Hematopoietic multipotent progenitor cell treated with erythropoietin and hydrocortisone succinate and interleukin-3 and kit ligand, for 8 days (in vitro differentiated cells): Measurements from ENCODE around the gene F13A1.

Experiments
- DNase-seq: peaks from one replicate; pipeline ENCODE4 v3.0.0-alpha.2; 2015

The F13A1 gene

DNA sequence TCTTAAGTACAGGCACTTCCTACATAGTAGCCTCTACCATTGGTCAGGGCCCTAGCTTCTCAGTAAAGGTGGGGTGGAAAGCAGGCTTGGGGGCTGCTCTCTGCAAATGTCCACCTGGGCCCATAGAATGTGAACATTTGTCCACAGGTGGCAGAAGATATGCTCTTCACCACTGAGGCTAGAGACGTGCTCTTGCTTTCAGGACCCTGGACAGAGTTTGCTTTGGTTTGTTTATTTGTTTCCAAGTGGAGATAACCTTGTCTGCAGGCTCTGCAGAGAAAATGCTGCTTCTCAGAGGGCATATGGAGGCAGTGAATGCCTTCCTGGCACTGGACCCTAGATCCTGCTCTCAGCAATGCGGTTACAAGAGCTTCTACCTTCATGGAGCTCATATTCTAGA, 129.0 kb downstream of the F13A1 start:
- peak; percentile 23 for DNase-seq

DNA sequence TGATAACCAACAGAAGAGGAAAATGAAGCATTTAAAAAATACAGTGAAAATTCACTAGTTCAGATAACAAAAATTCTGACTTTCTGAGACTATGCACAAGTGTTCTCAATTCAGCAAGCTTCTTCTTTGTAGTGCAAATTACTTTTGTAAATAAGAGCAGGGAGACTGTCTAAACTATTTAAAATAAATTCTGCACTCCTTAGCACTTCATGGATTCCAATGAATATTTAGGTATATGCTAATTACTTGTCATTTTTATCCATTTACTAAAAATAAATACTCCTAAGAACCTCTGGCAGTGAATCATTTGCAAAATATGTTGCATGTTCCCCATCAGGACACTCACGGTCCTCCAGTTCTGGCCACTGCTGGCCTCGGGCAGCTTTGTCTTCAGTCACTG, 139.8 kb downstream of the F13A1 start:
- no peak for DNase-seq

DNA sequence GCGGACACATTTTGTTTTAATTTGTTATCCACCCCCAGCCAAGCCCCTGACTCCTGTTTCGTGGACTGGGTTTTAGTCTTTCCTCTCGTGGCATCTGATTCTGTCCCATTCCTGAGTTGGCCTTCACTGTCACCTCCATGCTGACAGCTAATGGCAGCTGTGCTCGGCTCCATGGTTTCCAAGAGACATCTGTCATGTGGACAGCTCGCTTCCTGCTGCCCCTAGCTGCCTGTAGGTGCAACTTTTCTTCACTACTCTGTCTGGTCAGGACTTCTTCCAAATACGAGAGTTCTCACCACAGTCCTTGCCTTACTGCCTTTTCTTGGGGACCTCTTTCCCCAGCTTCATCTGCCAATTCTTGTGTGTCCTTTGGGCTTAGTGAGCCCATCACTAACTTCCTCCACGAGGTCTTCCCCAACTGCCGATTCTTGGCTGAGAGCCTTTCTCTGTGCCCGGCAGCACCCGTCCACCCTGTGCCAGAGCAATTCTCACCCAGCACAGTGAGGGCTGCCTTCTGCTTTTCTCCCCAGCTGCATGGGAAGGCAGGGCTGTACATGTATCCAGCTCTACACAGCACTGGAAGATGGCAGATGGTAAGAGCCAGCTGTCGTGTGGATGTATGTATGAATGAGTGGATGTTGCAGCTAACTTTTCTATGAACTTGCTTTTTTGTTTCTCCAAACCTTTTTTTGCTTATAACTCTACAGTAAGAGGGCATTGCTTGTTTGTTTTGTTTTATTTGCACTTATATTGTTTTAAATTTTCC, 140.4 kb downstream of the F13A1 start:
- no peak for DNase-seq

DNA sequence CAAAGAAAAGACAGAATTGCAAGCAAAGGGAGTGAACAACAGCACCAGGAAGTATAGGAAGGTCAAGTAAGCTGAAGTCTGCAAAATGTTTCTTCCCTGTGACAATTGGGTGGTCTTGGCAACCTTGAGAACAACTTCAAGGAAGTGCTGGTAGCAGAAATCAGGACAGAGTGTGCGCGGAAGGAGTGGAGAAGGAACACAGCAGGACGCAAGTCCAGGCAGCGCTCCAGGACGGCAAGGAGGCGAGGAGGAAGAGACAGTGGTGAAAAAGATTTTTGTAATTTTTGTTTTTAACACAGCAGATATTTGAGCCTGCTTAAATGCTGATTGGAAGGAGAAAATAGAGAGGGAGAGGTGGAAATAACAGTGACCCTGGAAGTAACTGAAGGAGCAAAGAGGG, 141.7 kb downstream of the F13A1 start:
- no peak for DNase-seq

DNA sequence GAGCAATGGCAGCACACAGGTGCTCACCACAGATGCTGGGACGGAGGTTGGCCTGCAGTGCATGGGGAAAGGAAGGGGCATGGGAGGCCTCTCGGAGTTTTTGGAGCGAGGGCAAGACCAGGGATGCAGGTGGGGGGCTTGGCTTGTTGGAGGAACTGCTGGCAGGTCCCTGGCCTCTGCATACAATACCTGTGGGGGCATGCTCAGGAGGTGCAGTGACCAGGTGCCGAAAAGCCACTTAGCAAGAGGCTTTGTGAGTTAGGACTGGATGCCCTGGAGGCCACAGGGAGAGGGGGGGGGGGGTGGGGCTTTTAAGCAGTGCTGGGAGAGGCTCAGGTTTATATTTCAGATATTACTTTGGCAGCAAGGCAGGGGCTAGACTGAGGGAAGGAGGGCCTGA, 142.7 kb downstream of the F13A1 start:
- DNase-seq: no peak

DNA sequence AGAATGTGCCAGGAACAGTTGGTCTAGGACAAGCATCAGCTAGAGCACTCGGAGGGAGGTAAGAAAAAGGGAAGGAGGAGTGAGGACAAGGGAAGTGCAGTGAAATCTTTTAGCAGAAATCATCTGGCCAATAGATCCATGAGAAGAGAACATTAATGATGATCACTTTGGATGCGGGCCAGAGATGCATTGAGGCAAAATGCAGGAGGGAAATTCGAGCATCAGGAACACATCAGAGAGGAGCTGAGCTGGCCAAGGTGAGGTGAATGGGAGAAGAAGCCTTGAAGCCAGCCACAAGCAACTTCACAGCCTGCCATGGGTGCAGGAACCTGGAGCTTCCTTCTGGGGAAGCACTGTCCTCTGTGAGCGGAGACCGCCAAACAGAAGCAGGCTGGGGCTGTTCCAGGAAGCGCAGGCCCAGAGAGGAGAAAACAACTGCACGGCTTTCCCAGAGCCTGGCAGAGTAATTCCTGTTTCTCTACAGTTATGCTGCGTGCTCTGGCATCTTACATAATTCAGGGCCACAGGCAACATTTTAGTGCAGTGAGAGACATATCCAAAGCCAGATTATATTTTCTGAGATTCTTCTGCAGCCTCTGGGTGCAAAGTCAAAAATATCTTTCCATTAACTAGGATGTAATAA, 143.8 kb downstream of the F13A1 start:
- DNase-seq: no peak

DNA sequence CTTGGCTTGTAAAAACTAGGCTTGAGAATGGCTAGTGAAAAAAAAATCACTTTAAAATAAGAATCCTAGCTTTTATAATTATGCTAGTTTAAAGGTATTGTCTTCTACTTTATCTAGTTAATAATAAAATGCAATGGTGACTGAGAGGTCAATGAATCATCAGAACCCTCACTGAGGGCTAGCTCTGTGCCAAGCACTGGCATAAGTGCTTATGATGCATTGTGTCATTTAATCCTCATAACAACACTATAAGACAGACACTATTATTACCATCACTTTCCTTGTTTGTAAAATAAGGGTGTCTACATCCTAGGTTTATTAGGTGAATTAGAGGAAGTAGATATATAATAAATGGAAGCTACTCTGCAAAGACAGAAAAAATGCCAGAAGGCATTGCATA, 144.3 kb downstream of the F13A1 start:
- DNase-seq: no peak

DNA sequence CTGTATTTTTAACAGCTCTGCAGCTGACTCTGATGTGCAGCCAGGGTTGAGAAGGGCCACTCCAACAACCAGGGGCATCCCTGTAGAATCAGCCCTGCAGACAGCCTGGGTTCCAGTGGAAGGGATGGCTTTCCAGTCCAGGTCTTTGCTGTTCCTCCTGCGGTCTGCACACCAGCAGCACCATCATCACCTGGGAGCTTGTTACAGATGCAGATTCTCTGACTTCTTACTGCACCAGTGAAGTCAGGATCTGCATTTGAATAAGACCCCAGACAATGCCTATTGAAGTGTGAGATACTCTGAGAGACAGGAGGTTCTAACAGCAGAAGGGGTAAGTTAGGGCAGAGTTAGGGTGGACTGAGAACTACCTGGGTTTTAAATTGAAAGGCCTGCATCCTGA, 151.3 kb downstream of the F13A1 start:
- no peak for DNase-seq

DNA sequence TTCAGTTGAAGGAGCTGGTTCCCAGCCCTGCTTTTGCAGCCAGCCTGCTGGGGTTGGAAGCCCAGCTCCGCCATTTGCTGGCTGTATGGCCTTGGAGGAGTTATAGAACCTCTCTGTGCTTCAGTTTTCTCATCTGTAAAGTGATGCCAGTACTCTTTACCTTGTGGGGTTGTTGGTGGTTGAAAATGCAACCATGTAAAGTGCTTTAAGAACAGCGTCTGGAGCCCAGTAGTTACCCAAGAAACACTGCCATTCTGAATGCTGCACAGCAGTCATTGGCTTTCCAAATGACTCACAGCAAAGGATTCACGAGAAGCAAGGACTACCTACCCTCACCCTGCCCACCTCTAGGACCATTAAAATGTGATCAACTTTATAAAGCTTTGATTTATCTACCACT, 154.4 kb downstream of the F13A1 start:
- DNase-seq: no peak

DNA sequence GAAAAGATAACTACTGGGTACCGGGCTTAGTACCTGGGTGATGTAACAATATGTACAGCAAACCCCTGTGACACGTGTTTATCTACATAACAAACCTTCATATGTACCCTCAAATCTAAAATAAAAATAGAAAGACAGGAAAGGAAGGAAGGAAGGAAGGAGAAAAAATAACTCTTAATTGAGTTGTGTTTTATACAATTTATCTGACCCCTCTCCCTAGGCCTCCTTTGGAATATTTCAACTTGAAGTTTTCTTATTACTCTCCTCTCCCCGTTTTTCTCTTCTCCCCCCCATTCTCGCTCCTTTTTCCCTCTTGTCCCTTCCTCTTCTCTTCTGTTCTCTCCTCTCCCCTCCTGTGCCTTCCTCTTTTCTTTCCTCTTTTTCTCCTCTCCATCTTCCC, 156.1 kb downstream of the F13A1 start:
- no peak for DNase-seq

DNA sequence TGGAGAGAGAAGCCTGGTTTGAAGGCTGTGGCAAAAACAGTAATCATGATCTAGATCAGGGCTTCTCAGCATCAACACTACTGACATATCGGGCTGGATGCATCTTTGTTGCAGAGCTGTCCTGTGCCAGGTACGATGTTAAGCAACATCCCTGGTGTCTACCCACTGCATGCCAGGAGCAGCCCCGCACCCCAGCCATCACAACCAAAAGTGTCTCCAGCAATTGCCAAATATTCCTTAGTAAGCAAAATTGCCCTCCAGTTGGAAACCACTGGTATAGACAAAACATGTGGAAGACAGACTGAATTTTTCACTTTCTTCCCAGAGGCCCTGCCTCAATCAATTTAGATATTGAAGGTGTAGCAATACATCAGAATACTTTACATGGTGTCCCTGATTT, 166.1 kb downstream of the F13A1 start:
- DNase-seq: no peak

DNA sequence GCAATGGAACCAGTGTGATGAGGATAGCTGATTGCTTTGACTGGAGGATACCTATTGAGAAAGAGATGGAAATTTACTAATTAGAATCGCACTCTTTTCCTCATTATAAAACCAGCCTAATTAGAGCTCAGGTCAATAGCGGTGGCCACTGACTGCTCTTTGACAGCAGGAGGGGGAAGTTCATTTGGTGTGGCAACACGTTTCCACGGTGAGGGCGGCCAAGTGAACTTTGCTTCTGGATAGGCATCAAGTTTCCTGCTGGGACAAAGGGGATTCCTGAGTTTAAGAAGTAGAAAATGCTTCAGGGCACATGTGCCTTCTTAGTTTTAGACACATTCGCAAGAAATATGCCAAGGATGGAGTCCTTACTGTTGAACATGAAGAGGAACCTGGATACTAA, 168.4 kb downstream of the F13A1 start:
- no peak for DNase-seq

DNA sequence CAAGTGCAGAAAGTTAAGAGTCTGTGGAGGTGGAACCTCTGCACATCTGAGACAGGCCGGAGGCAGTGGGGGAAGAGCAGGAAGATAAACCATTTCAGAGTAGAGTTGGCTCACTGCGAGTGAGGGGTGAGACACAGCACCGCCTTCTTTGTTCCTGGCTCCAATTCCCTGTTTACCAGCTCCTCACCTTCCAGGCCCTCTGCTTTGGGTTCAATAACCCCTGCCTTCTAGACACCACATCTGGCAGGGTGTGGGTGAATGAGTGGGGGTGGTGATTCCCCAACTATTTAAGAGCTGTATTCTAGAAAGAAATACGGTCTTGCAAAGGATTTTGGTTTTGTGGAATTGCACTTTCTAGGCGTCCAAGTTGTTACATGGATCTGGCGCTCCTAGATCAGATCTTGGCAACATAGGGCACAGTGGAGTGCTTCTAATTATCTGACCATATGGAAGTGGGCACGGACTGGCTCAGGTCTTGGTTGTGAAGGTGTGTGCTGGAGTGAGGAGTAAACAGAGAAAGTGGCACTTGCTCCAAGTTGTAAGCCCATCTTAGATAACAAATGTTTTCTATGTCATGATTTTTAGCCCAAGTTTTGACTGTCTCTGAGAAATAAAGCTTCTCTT, 172.2 kb downstream of the F13A1 start:
- no peak for DNase-seq

DNA sequence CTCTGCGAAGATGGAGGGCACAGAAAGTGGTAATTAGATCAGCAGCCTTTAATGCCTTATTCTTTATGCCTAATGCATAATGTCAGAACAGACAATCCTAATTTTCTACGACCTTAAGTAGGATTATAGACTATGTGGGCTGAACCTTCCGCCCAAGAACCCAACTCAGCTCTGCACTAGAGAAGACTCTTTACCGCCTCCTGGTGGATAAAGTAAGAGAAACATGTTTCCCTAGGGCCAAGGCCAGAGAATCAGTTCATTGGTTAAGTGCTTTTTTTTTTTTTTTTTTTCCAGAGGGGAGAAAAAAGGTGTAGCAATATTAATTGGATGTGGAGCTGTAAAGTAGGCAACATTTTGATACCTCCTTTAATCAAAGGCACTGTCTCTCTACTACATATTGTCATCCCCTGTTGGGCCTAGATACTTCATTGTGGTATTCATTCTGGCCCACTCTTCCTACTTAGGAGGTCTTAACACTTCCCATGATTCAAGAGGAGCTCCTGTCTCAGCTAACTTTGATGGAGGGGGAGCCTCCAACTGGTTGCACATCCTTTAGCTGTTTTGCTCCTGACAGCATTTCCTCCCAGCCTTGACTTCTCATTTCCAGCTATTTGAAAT, 188.9 kb downstream of the F13A1 start:
- DNase-seq: peak; percentile 47

DNA sequence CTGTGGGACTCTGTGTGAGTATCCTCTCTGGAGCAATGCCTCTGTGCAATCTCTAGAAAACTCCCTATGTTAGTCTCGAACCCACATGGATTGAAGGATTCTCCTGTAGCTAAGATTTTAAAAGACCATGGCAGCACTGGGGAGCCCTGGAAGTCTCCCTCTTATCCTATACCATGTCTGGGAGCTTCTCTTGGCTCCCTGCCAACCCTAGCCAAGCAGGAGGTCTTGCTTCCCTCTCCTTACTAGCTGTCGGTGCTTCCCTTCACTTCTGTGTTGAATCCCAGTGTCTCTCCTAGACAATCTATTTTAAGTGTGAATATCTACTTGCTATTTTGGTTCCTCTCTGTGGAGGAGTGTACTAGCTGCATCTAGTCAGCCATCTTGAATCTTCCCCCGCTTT, 195.0 kb downstream of the F13A1 start:
- no peak for DNase-seq

DNA sequence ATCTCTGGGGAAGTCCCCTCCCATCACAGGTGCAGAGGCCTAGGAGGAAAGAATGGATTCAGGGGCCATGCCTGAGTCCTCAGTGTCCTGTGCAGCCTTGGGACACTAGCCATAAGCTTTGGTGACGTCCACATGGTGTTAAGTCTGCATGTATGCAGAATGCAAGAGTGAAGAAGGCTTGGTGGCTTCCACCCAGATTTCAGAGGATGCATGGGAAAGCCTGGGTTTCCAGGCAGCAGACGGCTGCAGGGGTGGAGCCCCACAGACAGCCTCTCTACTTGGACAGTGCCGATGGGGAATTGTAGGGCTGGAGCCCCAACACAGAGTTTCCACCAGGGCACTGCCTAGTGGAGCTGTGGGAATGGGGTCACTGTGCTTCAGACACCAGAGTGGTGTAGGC, 196.7 kb downstream of the F13A1 start:
- DNase-seq: no peak

DNA sequence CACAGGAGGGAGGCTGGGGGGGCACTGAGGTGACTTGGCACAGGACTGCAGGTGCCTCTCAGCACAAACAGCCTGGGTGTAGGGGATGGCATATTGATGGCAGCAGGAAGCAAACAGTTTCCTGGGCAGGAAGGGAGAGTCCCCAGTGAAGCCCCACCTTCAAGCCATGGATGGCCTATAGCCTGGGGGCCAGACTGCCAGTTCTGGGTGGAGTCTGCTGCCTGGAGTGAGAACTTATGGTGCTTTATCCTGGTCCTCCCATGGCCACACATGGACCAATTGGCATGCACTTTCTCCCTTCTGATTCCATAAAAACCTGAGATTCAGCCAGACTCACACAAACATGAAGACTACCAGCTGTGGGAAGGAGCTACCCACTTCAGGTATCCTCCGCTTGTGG, 198.5 kb downstream of the F13A1 start:
- no peak for DNase-seq

DNA sequence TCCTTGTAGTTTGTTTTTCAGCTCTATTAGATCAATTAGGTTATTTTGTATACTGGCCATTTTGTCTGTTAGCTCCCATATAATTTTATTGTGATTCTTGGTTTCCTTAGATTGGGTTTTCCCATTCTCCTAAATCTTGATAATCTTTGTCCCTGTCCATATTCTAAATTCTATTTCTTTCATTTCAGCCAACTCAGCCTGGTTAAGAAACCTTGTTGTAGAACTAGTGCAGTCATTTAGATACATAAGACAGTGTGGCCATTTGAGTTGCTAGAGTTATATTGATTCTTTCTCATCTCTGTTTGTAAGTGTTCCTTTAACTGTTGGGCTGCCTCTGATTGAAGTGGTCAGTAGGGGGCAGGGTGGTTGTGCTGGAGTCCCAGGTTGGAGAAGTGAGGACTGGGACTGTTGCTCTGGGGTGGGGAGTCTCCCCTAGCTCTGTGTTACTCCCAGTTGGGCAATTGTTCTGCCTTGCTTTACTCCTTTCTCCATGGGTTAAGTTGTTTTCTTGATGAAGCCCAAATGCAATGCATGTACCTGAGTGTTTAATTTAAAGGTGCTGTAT, 214.9 kb downstream of the F13A1 start:
- DNase-seq: peak; percentile 9
